ENCODE data around the gene TBL2. TPM values are rescaled to one million over a fixed set of nuclear protein-coding genes. Genes with fewer than 3 reads are reported as not detected.
"Not testable (repeated sequence)": the region's sequence is repeated elsewhere in the genome, so short reads cannot be mapped to it uniquely, and the experiment has no call there.

Gene TBL2
- total and polyA plus RNA-seq, 2 experiments from 2014 or later = 6.9 to 27.8 TPM

- H3K4me2 ChIP-seq = peak overlapping the region; percentile 82
- H3K36me3 ChIP-seq (ENCODE audit: insufficient read depth); H3K36me3 Mint-ChIP-seq (ENCODE audit: low read depth); H3K79me2 ChIP-seq (replicated peaks; ENCODE audit: insufficient read depth); H3K4me1 Mint-ChIP-seq; H3K27me3 ChIP-seq (ENCODE audit: insufficient read depth); ATAC-seq; DNase-seq (ENCODE audit: low spot score); H3K9me2 ChIP-seq (ENCODE audit: insufficient read depth); H2AFZ ChIP-seq; H3K4me1 ChIP-seq (ENCODE audit: insufficient read depth); H3F3A ChIP-seq (replicated peaks; ENCODE audit: low read depth); H3K9me3 Mint-ChIP-seq; H4K20me1 ChIP-seq (replicated peaks; ENCODE audit: insufficient read depth); H3K27ac ChIP-seq (ENCODE audit: low read depth); H3K27ac Mint-ChIP-seq: not testable (repeated sequence)
- H3K27me3 Mint-ChIP-seq (ENCODE audit: insufficient read depth, low read depth, poor library complexity) = peaks cover 14% of the 10 kb centered on the region
- peak overlapping the region; percentile 58 for H3K4me3 ChIP-seq
- H3K4me3 Mint-ChIP-seq = peak overlapping the region; percentile 69
Observed at GRCh38 chr7:73607692-73607983, 29.3 kb upstream of the TBL2 start.

GRCh38 chr7:73606801-73607691 lies 28.7 kb upstream of the TBL2 start:
- Mint-ChIP-seq H3K36me3 (ENCODE audit: low read depth) (no peaks in the 10 kb centered on the region), H3K27me3 (ENCODE audit: insufficient read depth, low read depth, poor library complexity) (peaks cover 14% of the 10 kb centered on the region), H3K27ac (no peak overlapping the region), H3K9me3 (no peaks in the 10 kb centered on the region; the same call in 2 of the 3 replicates), H3K4me3 (peak overlapping the region; percentile 69), H3K4me1 (peaks cover 2% of the 10 kb centered on the region; the same call in 1 of the 3 replicates)
- H3K27me3 ChIP-seq (ENCODE audit: insufficient read depth) = no peaks in the 10 kb centered on the region
- peak overlapping the region; percentile 82 for H3K4me2 ChIP-seq
- no peaks in the 10 kb centered on the region for H3K36me3 ChIP-seq (ENCODE audit: insufficient read depth)
- ATAC-seq = peak; percentile 91
- H4K20me1 ChIP-seq (replicated peaks; ENCODE audit: insufficient read depth) = no peaks in the 10 kb centered on the region
- H3K4me3 ChIP-seq = peak overlapping the region; percentile 58
- TF ChIP-seq CTCF (conservative IDR thresholded peaks at IDR 0.05; ENCODE audit: low read depth in 2 of 2) = peak; percentile 97 to 99
- no peak for TF ChIP-seq JUNB (IDR thresholded peaks at IDR 0.05; ENCODE audit: unreplicated experiment)
- H3K79me2 ChIP-seq (replicated peaks; ENCODE audit: insufficient read depth) = no peaks in the 10 kb centered on the region
- H3K9me2 ChIP-seq (ENCODE audit: insufficient read depth) = no peaks in the 10 kb centered on the region
- DNase-seq (ENCODE audit: low spot score) = peak; percentile 96
- no peaks in the 10 kb centered on the region for H3F3A ChIP-seq (replicated peaks; ENCODE audit: low read depth)
- H2AFZ ChIP-seq = peak overlapping the region; percentile 63; the same call in 1 of the 2 replicates
- no peak overlapping the region for H3K27ac ChIP-seq (ENCODE audit: low read depth)
- no peaks in the 10 kb centered on the region for H3K4me1 ChIP-seq (ENCODE audit: insufficient read depth)

- H3K36me3 Mint-ChIP-seq (ENCODE audit: low read depth) = no peaks in the 10 kb centered on the region
- ATAC-seq = no peak
- no peak overlapping the region for H3K4me3 Mint-ChIP-seq
- Histone ChIP-seq H3K4me3 (no peak overlapping the region), H3K4me1 (ENCODE audit: insufficient read depth) (no peaks in the 10 kb centered on the region), H2AFZ (no peak overlapping the region), H3K36me3 (ENCODE audit: insufficient read depth) (no peaks in the 10 kb centered on the region), H3K27me3 (ENCODE audit: insufficient read depth) (no peaks in the 10 kb centered on the region), H3K79me2 (replicated peaks; ENCODE audit: insufficient read depth) (no peaks in the 10 kb centered on the region), H4K20me1 (replicated peaks; ENCODE audit: insufficient read depth) (no peaks in the 10 kb centered on the region), H3K27ac (ENCODE audit: low read depth) (no peak overlapping the region), H3K4me2 (no peak overlapping the region), H3K9me2 (ENCODE audit: insufficient read depth) (no peaks in the 10 kb centered on the region), H3F3A (replicated peaks; ENCODE audit: low read depth) (no peaks in the 10 kb centered on the region)
- H3K27me3 Mint-ChIP-seq (ENCODE audit: insufficient read depth, low read depth, poor library complexity) = peaks cover 14% of the 10 kb centered on the region
- no peak for DNase-seq (ENCODE audit: low spot score)
- H3K27ac Mint-ChIP-seq = no peak overlapping the region
- H3K4me1 Mint-ChIP-seq = peaks cover 2% of the 10 kb centered on the region; the same call in 1 of the 3 replicates
- no peaks in the 10 kb centered on the region; the same call in 2 of the 3 replicates for H3K9me3 Mint-ChIP-seq
- TF ChIP-seq CTCF (conservative IDR thresholded peaks at IDR 0.05; ENCODE audit: low read depth in 2 of 2) = no peak
- TF ChIP-seq CREB1 (CRISPR knock-in tag; IDR thresholded peaks at IDR 0.05; ENCODE audit: low read depth) = no peak
Observed at GRCh38 chr7:73605601-73606220, 27.3 kb upstream of the TBL2 start.
